GM12892 (cell line): ENCODE measurements around the gene GP1BB.
"Not testable (repeated sequence)": the region's sequence is repeated elsewhere in the genome, so short reads cannot be mapped to it uniquely, and the experiment has no call there.

Experiments used
- DNase-seq: peaks from one replicate; pipeline ENCODE4 v3.0.0; 2011; ENCODE audit not compliant: insufficient read length
- FAIRE-seq: peaks from 2 replicates; lab custom pipeline; 2011; peaks lifted over from hg19 to GRCh38; lab: Jason Lieb, UNC
- POLR2A ChIP-seq: IDR thresholded peaks from 2 replicates; pipeline ENCODE4 v1.6.1; 2011; ENCODE audit warnings: low read depth, low read length, control low read depth
- POLR2AphosphoS5 ChIP-seq: IDR thresholded peaks from 2 replicates; pipeline ENCODE4 v1.6.1; 2011; ENCODE audit warnings: low read depth, low read length, control low read depth
- TAF1 ChIP-seq: IDR thresholded peaks from 2 replicates; pipeline ENCODE4 v1.6.1; 2011; ENCODE audit warnings: low read depth, mild to moderate bottlenecking, control low read depth, low read length, borderline replicate concordance

Gene GP1BB

DNA sequence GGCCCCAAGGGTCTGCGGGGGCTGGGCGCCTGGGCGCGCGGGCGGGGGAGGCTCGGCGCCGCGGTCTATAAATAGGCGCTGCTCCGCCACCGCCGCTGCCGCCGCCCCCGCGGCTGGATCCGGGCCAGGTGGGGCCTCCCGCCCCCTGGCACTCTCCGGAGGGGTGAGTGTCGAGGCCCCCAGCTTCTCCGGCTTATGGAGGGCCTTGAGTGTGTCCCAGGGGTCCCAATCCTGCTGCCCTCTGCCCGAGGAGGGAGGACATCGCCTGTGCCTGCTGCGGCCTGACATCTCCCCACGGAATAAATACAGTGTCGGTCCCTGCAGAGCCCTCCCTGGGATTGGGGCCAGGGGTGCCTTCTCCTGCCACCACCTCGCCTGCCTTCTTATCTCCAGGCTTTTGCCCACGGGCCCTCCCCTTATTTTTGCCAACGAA lies 4.3 kb upstream of the GP1BB start:
- DNase-seq, result no peak
- no peak for TF ChIP-seq TAF1
- TF ChIP-seq POLR2AphosphoS5, result no peak
- no peak for TF ChIP-seq POLR2A
- FAIRE-seq, result no peak

- no peak for TF ChIP-seq TAF1
- TF ChIP-seq POLR2A, result no peak
- no peak for TF ChIP-seq POLR2AphosphoS5
- FAIRE-seq (no peak), DNase-seq (no peak)
Observed at GRCh38 chr22:19719488-19720021, 3.8 kb upstream of the GP1BB start.

DNA sequence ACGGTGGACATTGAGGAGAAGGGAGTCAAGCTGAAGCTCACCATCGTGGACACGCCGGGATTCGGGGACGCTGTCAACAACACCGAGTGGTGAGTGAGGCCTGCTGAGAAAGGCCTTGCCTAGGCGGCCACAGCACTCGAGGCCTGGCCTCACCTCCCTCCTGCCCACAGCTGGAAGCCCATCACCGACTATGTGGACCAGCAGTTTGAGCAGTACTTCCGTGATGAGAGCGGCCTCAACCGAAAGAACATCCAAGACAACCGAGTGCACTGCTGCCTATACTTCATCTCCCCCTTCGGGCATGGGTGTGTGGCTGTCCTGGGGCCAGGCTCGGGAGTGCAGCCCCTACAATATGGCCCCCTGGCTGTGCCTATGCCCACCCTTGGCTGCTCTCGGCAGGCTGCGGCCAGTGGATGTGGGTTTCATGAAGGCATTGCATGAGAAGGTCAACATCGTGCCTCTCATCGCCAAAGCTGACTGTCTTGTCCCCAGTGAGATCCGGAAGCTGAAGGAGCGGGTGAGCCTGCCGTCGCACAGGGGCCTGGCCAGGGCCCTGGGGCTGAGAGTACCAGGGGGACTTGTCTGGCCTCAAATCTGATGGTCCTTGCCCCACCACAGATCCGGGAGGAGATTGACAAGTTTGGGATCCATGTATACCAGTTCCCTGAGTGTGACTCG lies 3.0 kb upstream of the GP1BB start:
- FAIRE-seq (no peak), DNase-seq (no peak)
- no peak for TF ChIP-seq TAF1
- TF ChIP-seq POLR2AphosphoS5, result no peak
- TF ChIP-seq POLR2A, result no peak

DNA sequence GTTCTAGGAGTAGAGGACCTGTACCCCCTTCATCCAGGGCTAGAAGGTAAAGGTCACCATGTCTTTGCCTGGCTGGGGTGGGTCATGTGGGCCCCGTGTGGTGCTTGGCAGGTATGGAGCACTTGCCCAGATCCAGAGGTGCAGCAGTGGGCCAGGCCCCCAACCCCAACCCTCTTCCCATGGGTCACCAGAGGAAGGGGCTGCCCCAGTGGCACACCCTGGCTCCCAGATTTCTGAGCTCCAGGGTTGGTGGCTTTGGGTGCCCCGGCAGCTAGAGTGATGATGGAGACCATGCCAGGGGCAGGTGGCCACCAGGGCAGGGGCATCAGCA lies 2.4 kb upstream of the GP1BB start:
- TF ChIP-seq POLR2A (no peak), POLR2AphosphoS5 (no peak), TAF1 (no peak)
- DNase-seq (no peak), FAIRE-seq (no peak)

DNA sequence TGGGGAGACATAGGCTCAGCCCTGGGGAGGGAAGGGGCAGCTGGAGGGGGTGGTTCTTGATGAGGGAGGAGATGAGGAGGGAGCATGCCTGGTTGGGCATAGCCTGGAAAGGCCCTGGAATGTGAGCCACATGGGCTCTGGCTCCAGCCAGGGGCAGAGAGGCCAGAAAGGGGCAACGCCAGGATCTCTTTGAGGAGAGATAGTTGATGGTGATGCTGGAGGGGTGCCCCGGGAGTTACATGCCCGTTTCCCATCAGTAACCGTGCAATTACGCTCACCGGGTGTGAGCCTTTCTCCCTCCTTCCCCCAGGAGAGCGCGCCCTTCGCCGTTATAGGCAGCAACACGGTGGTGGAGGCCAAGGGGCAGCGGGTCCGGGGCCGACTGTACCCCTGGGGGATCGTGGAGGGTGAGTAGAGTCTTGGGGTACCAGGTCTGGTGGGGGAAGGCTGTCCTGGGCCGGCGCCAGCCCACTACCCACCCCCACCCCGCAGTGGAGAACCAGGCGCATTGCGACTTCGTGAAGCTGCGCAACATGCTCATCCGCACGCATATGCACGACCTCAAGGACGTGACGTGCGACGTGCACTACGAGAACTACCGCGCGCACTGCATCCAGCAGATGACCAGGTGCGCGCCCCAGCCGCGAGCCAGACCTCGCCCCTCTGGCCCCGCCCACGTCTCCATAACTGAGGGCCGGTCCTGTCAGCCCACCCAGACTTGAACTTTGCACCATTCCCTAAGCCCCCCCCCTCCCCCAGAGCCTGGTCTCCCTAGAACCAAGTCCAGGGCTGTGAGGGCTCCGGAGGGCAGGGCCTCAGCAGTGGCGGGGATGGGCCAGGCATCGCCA lies 1.8 kb upstream of the GP1BB start:
- DNase-seq (no peak), FAIRE-seq (no peak)
- TF ChIP-seq POLR2AphosphoS5 (no peak), TAF1 (no peak), POLR2A (no peak)

- FAIRE-seq (no peak), DNase-seq (no peak)
Observed at GRCh38 chr22:19722178-19722981, 959 bp upstream of the GP1BB start.

DNA sequence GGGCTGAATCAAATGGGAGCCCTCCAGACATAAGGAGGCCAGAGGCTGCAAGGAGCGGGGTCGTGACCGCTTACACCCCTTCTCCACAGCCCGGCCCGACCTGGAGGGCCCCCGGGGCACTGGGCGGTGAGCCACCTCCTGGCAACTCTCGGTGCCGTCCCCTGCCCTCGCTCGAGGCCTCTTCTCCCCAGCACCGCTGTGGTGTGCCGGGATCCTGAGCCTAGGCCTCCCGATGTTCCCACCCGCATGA lies 432 bp upstream of the GP1BB start:
- DNase-seq, result no peak
- no peak for FAIRE-seq
- TF ChIP-seq POLR2AphosphoS5 (no peak), TAF1 (no peak), POLR2A (no peak)

More at GRCh38 chr22:19722178-19722981, 959 bp upstream of the GP1BB start:
- TF ChIP-seq POLR2AphosphoS5 (no peak), POLR2A (no peak), TAF1 (no peak)

GRCh38 chr22:19723983-19724827 lies 866 bp downstream of the GP1BB start:
- DNase-seq, result no peak
- TF ChIP-seq POLR2AphosphoS5 (no peak), TAF1 (no peak), POLR2A (no peak)
- FAIRE-seq, result no peak

DNA sequence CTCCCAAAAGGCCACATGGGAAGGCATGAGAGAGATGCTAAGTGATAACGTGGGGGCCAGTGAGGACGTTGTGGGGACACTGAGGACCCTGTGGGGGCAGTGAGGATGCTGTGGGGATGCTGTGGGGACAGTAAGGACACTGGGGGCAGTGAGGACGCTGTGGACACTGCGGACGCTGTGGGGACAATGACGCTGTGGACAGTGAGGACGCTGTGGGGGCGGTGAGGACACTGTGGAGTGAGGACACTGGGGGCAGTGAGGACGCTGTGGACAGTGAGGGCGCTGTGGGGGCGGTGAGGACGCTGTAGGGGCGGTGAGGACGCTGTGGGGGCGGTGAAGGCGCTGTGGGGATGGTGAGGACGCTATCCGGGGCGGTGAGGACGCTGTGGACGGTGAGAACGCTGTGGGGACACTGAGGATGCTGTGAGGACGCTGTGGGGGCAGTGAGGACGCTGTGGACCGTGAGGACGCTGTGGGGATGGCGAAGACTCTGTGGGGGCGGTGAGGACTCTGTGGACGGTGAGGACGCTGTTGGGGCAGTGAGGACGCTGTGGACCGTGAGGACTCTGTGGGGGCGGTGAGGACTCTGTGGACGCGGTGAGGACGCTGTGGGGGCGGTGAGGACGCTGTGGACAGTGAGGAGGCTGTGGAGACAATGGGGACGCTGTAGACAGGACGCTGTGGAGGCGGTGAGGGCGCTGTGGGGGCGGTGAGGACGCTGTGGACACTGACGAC lies 1.8 kb downstream of the GP1BB start:
- FAIRE-seq (no peak), DNase-seq (no peak)
- TF ChIP-seq POLR2AphosphoS5, result no peak
- no peak for TF ChIP-seq POLR2A
- no peak for TF ChIP-seq TAF1

- not testable (repeated sequence) for FAIRE-seq, DNase-seq
Observed at GRCh38 chr22:19726064-19726788, 2.9 kb downstream of the GP1BB start.
